ENCODE results near the gene L1CAM.

DNA sequence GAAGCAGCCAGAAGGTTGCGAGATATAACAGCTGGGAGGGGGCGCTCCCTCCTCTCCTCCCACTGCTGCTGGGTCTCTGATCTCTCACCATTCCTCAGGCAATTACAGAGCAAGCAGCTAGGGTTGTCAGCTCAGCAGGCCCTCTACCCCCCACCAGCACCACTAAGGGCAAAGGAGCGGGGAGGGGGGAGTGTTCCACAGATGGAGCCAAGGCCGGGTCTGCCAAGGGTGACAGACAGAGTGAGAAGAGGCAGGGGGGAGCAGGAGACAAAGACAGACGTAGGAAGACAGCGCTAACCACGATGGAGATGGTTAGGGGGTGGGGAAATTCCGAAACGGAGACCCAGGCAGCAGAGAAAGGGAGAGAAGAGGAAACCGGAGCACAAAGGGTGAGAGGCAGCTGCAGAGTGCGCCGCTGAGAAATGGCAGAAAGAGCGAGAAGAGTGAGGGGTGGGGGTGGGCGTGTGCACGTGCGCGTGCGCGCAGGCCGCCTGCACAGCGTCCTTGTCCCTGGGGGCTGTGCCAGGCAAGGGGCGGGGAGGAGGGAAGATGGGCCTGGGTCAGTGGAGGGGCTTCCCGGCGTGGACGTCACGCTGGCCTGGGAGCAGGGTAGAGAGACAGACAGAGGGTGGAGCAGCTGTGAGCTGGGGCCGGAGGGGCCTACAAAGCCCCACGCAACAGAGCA, 6.9 kb downstream of the L1CAM start:
- TF ChIP-seq POLR2AphosphoS5 (IDR thresholded peaks at IDR 0.05; ENCODE audit: borderline replicate concordance, low read depth, low read length) (no peak; the same call in 1 of the 2 replicates), EZH2 (IDR thresholded peaks at IDR 0.05) (no peak)

Data from SK-N-MC (cell line).